H9 (cell line): ENCODE results near the gene FMNL3. TPM values are rescaled to one million over a fixed set of nuclear protein-coding genes. Genes with fewer than 3 reads are reported as not detected.
A peak's percentile ranks its signal among the peaks of the same experiment; 100 is the strongest.

Source experiments
- DNase-seq: peaks from one replicate; pipeline ENCODE4 v3.0.0-alpha.2; 2017
- H2AFZ ChIP-seq: one replicate; pipeline ENCODE4 v1.6.1; 2013; ENCODE audit warnings: mild to moderate bottlenecking, low read length, control low read depth, moderate library complexity
- H2AK5ac ChIP-seq: 2 replicates; pipeline ENCODE4 v1.6.1; 2013; ENCODE audit warnings: low read length, control low read depth, mixed read lengths; ENCODE audit not compliant: insufficient read length
- H2BK120ac ChIP-seq: one replicate; pipeline ENCODE4 v1.6.1; 2013; ENCODE audit warnings: low read depth, mild to moderate bottlenecking, low read length, control low read depth, inconsistent platforms; ENCODE audit not compliant: poor library complexity, severe bottlenecking
- H2BK12ac ChIP-seq: 2 replicates; pipeline ENCODE4 v1.6.1; 2013; ENCODE audit warnings: low read length, control low read depth, mixed read lengths, low read depth; ENCODE audit not compliant: insufficient read length
- H2BK15ac ChIP-seq: 2 replicates; pipeline ENCODE4 v1.6.1; 2013; ENCODE audit warnings: low read depth, low read length, control low read depth
- H2BK20ac ChIP-seq: one replicate; pipeline ENCODE4 v1.6.1; 2013; ENCODE audit warnings: low read depth, mild to moderate bottlenecking, low read length, control low read depth, inconsistent platforms; ENCODE audit not compliant: poor library complexity, severe bottlenecking
- H2BK5ac ChIP-seq: 2 replicates; pipeline ENCODE4 v1.6.1; 2013; ENCODE audit warnings: low read length, control low read depth, mixed read lengths; ENCODE audit not compliant: insufficient read length
- H3K14ac ChIP-seq: 2 replicates; pipeline ENCODE4 v1.6.1; 2013; ENCODE audit warnings: low read length, control low read depth; ENCODE audit not compliant: insufficient read depth
- H3K18ac ChIP-seq: 2 replicates; pipeline ENCODE4 v1.6.1; 2013; ENCODE audit warnings: low read depth, mild to moderate bottlenecking, mixed read lengths, low read length, control low read depth; ENCODE audit not compliant: insufficient read length
- H3K23ac ChIP-seq: 2 replicates; pipeline ENCODE4 v1.6.1; 2013; ENCODE audit warnings: low read length, control low read depth, mixed read lengths, low read depth; ENCODE audit not compliant: insufficient read length
- H3K23me2 ChIP-seq: 2 replicates; pipeline ENCODE4 v1.6.1; 2013; ENCODE audit warnings: low read depth, mild to moderate bottlenecking, mixed read lengths, low read length, control low read depth; ENCODE audit not compliant: insufficient read length, poor library complexity, severe bottlenecking
- H3K27ac ChIP-seq: 2 replicates; pipeline ENCODE4 v1.5.1; 2013; ENCODE audit warnings: low read length, control low read depth, mixed read lengths, low read depth; ENCODE audit not compliant: insufficient read length
- H3K27me3 ChIP-seq: 2 replicates; pipeline ENCODE4 v1.6.1; 2013; ENCODE audit warnings: low read length, control low read depth, inconsistent platforms; ENCODE audit not compliant: insufficient read depth
- H3K4ac ChIP-seq: 2 replicates; pipeline ENCODE4 v1.6.1; 2013; ENCODE audit warnings: low read depth, mild to moderate bottlenecking, control low read depth, inconsistent platforms, low read length, moderate library complexity
- H3K4me1 ChIP-seq: 2 replicates; pipeline ENCODE4 v1.6.1; 2013; ENCODE audit warnings: low read length, control low read depth, inconsistent platforms; ENCODE audit not compliant: insufficient read depth
- H3K4me2 ChIP-seq: 2 replicates; pipeline ENCODE4 v1.6.1; 2013; ENCODE audit warnings: low read length, control low read depth, mixed read lengths; ENCODE audit not compliant: insufficient read length, insufficient read depth
- H3K56ac ChIP-seq: 2 replicates; pipeline ENCODE4 v1.6.1; 2013; ENCODE audit warnings: low read depth, mild to moderate bottlenecking, mixed read lengths, low read length, control low read depth; ENCODE audit not compliant: insufficient read length
- H3K79me1 ChIP-seq: 2 replicates; pipeline ENCODE4 v1.6.1; 2013; ENCODE audit warnings: low read depth, mild to moderate bottlenecking, moderate library complexity, low read length, control low read depth, inconsistent platforms; ENCODE audit not compliant: insufficient read depth, poor library complexity, severe bottlenecking
- H3K79me2 ChIP-seq: 2 replicates; pipeline ENCODE4 v1.6.1; 2013; ENCODE audit warnings: low read length, control low read depth, inconsistent platforms; ENCODE audit not compliant: insufficient read depth
- H3K9ac ChIP-seq: 2 replicates; pipeline ENCODE4 v1.6.1; 2013; ENCODE audit warnings: low read length, control low read depth, mixed read lengths; ENCODE audit not compliant: insufficient read length; ENCODE audit errors: extremely low read depth
- H3K9me3 ChIP-seq: one replicate; pipeline ENCODE4 v1.6.1; 2013; ENCODE audit warnings: low read depth, low read length, inconsistent platforms; ENCODE audit not compliant: control insufficient read depth
- H3T11ph ChIP-seq: one replicate; pipeline ENCODE4 v1.6.1; 2013; ENCODE audit warnings: mild to moderate bottlenecking, low read length, control low read depth, inconsistent platforms
- H4K20me1 ChIP-seq: one replicate; pipeline ENCODE4 v1.6.1; 2013; ENCODE audit not compliant: control insufficient read depth, insufficient read length, insufficient read depth
- H4K5ac ChIP-seq: 2 replicates; pipeline ENCODE4 v1.6.1; 2013; ENCODE audit warnings: low read depth, mild to moderate bottlenecking, mixed read lengths, low read length, control low read depth; ENCODE audit not compliant: insufficient read length
- H4K8ac ChIP-seq: replicated peaks from 2 replicates; pipeline ENCODE4 v1.6.1; 2013; ENCODE audit warnings: low read length, control low read depth, mixed read lengths, low read depth; ENCODE audit not compliant: insufficient read length
- H4K91ac ChIP-seq: 2 replicates; pipeline ENCODE4 v1.6.1; 2013; ENCODE audit warnings: low read depth, mild to moderate bottlenecking, moderate library complexity, mixed read lengths, low read length, control low read depth; ENCODE audit not compliant: insufficient read length
- H3K27ac Mint-ChIP-seq, 3 experiments: 2 replicates in 2 of 3; 3 replicates in 1 of 3; pipeline ENCODE4 v1.8.0; 2020 to 2021; ENCODE audit warnings: mixed read lengths in 3 of 3, mild to moderate bottlenecking in 1 of 3, moderate library complexity in 1 of 3
- H3K27me3 Mint-ChIP-seq: 2 replicates; pipeline ENCODE4 v1.8.0; 2021; ENCODE audit warnings: low read depth, mild to moderate bottlenecking, moderate library complexity, mixed read lengths
- H3K36me3 Mint-ChIP-seq, 3 experiments: 2 replicates in 2 of 3; 3 replicates in 1 of 3; pipeline ENCODE4 v1.8.0; 2020 to 2021; ENCODE audit warnings: low read depth in 3 of 3, mixed read lengths in 3 of 3; ENCODE audit not compliant: insufficient read depth in 1 of 3
- H3K4me1 Mint-ChIP-seq, 2 experiments: 2 replicates each; pipeline ENCODE4 v1.8.0; 2020; ENCODE audit warnings: mixed read lengths in 2 of 2
- H3K4me3 Mint-ChIP-seq, 2 experiments: 2 replicates in 1 of 2; 3 replicates in 1 of 2; pipeline ENCODE4 v1.8.0; 2020 to 2021; ENCODE audit warnings: mild to moderate bottlenecking in 2 of 2, mixed read lengths in 2 of 2, moderate library complexity in 1 of 2
- H3K9me3 Mint-ChIP-seq, 2 experiments: 2 replicates in 1 of 2; 3 replicates in 1 of 2; pipeline ENCODE4 v1.8.0; 2020; ENCODE audit warnings: mild to moderate bottlenecking in 2 of 2, mixed read lengths in 2 of 2, moderate library complexity in 1 of 2
- WGBS: extraction: QIAGEN DNeasy Blood & Tissue Kit; methylation state at CpG from one replicate; pipeline ENCODE4 v1.1.7; 2013; ENCODE audit warnings: missing lambda C conversion rate, low lambda C conversion rate, mixed read lengths; ENCODE audit not compliant: insufficient read length; ENCODE audit errors: extremely low coverage; 5-methylcytosine and 5-hydroxymethylcytosine counted together
- long read RNA-seq: library from polyadenylated mRNA; unstranded; transcript quantifications from one replicate; pipeline ENCODE4 v2.0.0, GENCODE V29; 2020
- total RNA-seq: library from RNA; stranded (reverse); gene quantifications from 2 replicates; pipeline ENCODE4 v1.2.1, GENCODE V29; 2021
- TF ChIP-seq, protein P1 (sequence below): fragments of 200-600 bp; sonication (generic); conservative IDR thresholded peaks from 3 replicates; pipeline ENCODE4 v1.8.0; 2021; ENCODE audit warnings: antibody characterized with exemption, mild to moderate bottlenecking

FMNL3 gene, protein sequence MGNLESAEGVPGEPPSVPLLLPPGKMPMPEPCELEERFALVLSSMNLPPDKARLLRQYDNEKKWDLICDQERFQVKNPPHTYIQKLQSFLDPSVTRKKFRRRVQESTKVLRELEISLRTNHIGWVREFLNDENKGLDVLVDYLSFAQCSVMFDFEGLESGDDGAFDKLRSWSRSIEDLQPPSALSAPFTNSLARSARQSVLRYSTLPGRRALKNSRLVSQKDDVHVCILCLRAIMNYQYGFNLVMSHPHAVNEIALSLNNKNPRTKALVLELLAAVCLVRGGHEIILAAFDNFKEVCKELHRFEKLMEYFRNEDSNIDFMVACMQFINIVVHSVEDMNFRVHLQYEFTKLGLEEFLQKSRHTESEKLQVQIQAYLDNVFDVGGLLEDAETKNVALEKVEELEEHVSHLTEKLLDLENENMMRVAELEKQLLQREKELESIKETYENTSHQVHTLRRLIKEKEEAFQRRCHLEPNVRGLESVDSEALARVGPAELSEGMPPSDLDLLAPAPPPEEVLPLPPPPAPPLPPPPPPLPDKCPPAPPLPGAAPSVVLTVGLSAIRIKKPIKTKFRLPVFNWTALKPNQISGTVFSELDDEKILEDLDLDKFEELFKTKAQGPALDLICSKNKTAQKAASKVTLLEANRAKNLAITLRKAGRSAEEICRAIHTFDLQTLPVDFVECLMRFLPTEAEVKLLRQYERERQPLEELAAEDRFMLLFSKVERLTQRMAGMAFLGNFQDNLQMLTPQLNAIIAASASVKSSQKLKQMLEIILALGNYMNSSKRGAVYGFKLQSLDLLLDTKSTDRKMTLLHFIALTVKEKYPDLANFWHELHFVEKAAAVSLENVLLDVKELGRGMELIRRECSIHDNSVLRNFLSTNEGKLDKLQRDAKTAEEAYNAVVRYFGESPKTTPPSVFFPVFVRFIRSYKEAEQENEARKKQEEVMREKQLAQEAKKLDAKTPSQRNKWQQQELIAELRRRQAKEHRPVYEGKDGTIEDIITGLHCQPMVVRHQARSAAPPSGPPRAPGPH
- 20.5 and 22.8 TPM in 2 replicates for total RNA-seq
- long read RNA-seq, partial matches to known transcripts, result 0 of 4 reads
- long read RNA-seq, other reads (novel, unspliced or antisense), result 4 of 4 reads

DNA sequence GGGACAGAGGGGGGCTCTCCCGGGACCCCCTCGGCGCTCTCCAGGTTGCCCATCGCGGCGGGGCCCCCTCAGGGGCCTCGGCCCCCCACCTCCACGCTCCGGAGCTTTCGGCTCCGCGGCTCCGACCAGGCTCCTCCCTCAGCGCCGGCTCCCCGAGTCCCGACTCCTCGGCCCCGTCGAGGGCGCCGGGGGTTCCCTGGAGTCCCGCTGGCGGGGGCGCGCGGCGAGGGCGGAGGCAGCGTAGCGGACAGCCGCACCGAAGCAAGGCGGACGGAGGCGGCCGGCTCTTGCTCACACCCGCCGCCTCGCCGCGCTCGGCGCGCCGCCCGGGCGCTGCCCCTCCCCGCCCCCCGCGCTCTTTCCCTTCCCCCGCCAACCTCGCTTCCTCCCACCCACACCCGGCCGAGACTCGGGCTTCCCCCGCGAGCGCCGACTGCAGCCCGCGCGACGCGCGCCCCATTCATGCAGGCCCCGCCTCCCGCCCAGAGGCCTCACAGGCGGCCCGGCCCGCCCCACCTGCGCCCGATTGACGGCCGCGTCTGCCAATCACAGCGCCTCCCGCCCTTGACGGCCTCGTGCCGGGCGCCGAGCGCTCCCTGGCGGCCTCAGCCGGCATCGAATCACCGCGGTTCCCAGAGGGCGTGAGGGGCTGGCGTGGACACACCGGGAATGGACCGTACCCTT is at the start of gene FMNL3:
TSS of gene FMNL3 (minus strand) at position 278 of the 684 bp plus-strand sequence. CDS start at position 53, 225 bp downstream.
- Mint-ChIP-seq H3K27ac (peak within 1 kb of the TSS in 2 of 3 experiments; percentile 37 to 78; a peak in 2 of 7 replicates), H3K27me3 (peaks cover 31% of the 10 kb centered on the region), H3K36me3 (no peaks in the 10 kb centered on the region), H3K4me1 (peaks cover 35 to 37% of the 10 kb centered on the region in 2 experiments), H3K4me3 (peak within 1 kb of the TSS; percentile 84 to 94), H3K9me3 (no peaks in the 10 kb centered on the region)
- Histone ChIP-seq H2BK20ac (no peak within 1 kb of the TSS), H2BK15ac (no peak within 1 kb of the TSS), H3K27ac (no peak within 1 kb of the TSS), H2BK120ac (no peak within 1 kb of the TSS), H3K4me2 (peak within 1 kb of the TSS; percentile 65), H3K23ac (no peak within 1 kb of the TSS), H4K91ac (no peak within 1 kb of the TSS), H3K79me2 (peaks cover 23% of the 10 kb centered on the region; the same call in 1 of the 2 replicates), H3K4ac (no peak within 1 kb of the TSS), H3K9me3 (no peaks in the 10 kb centered on the region), H3K9ac (peak within 1 kb of the TSS; percentile 61), H3T11ph (no peak within 1 kb of the TSS), H4K8ac (no peak within 1 kb of the TSS), H3K23me2 (peaks cover 14% of the 10 kb centered on the region), H2AK5ac (no peak within 1 kb of the TSS), H3K79me1 (no peaks in the 10 kb centered on the region), H2BK5ac (no peak within 1 kb of the TSS), H3K14ac (peak within 1 kb of the TSS; percentile 65), H4K5ac (no peak within 1 kb of the TSS), H4K20me1 (no peaks in the 10 kb centered on the region), H2BK12ac (no peak within 1 kb of the TSS), H2AFZ (no peak within 1 kb of the TSS), H3K18ac (peak within 1 kb of the TSS; percentile 37), H3K4me1 (peaks cover 18% of the 10 kb centered on the region), H3K27me3 (peaks cover 4% of the 10 kb centered on the region; the same call in 1 of the 2 replicates), H3K56ac (no peak within 1 kb of the TSS)
- peak; percentile 96 for DNase-seq
- WGBS, result no CpG with 5 or more reads among the region's 93 CpGs
- TF ChIP-seq, protein P1, sequence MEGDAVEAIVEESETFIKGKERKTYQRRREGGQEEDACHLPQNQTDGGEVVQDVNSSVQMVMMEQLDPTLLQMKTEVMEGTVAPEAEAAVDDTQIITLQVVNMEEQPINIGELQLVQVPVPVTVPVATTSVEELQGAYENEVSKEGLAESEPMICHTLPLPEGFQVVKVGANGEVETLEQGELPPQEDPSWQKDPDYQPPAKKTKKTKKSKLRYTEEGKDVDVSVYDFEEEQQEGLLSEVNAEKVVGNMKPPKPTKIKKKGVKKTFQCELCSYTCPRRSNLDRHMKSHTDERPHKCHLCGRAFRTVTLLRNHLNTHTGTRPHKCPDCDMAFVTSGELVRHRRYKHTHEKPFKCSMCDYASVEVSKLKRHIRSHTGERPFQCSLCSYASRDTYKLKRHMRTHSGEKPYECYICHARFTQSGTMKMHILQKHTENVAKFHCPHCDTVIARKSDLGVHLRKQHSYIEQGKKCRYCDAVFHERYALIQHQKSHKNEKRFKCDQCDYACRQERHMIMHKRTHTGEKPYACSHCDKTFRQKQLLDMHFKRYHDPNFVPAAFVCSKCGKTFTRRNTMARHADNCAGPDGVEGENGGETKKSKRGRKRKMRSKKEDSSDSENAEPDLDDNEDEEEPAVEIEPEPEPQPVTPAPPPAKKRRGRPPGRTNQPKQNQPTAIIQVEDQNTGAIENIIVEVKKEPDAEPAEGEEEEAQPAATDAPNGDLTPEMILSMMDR, result peak; percentile 97
